KMS-11 (cell line): ENCODE data around the gene LASP1NB.
A peak's percentile ranks its signal among the peaks of the same experiment; 100 is the strongest.
"Not testable (repeated sequence)": the region's sequence is repeated elsewhere in the genome, so short reads cannot be mapped to it uniquely, and the experiment has no call there.

ENCODE experiments used
- H2AFZ ChIP-seq: fragments of 200-600 bp; sonication (generic); 2 replicates; pipeline ENCODE4 v1.6.1; 2016; ENCODE audit warnings: antibody characterized with exemption, mixed run types, low read depth
- H3K27ac ChIP-seq: fragments of 200-600 bp; sonication (generic); 2 replicates; pipeline ENCODE4 v1.6.1; 2016; ENCODE audit warnings: mild to moderate bottlenecking, mixed run types
- H3K27me3 ChIP-seq: fragments of 200-600 bp; sonication (generic); 2 replicates; pipeline ENCODE4 v1.6.1; 2017; ENCODE audit warnings: mild to moderate bottlenecking, low read depth, mixed run types, moderate library complexity; ENCODE audit not compliant: insufficient read depth
- H3K36me3 ChIP-seq: fragments of 200-600 bp; sonication (generic); 2 replicates; pipeline ENCODE4 v1.6.1; 2017; ENCODE audit warnings: mild to moderate bottlenecking, mixed run types; ENCODE audit not compliant: insufficient read depth
- H3K4me1 ChIP-seq: fragments of 200-600 bp; sonication (generic); 2 replicates; pipeline ENCODE4 v1.6.1; 2016; ENCODE audit warnings: mild to moderate bottlenecking, low read depth, mixed run types; ENCODE audit not compliant: poor library complexity, severe bottlenecking
- H3K4me2 ChIP-seq: fragments of 200-600 bp; sonication (generic); 2 replicates; pipeline ENCODE4 v1.7.0; 2016; ENCODE audit warnings: mild to moderate bottlenecking, mixed run types
- H3K4me3 ChIP-seq: fragments of 200-600 bp; sonication (generic); IDR thresholded peaks from 2 replicates; pipeline ENCODE4 v1.6.1; 2017; ENCODE audit warnings: low read depth, low read length, mixed read lengths; ENCODE audit not compliant: insufficient read depth
- H3K79me2 ChIP-seq: fragments of 200-600 bp; sonication (generic); 2 replicates; pipeline ENCODE4 v1.6.1; 2016; ENCODE audit warnings: low read depth, mixed run types; ENCODE audit not compliant: insufficient read depth
- H3K9ac ChIP-seq: fragments of 200-600 bp; sonication (generic); 2 replicates; pipeline ENCODE4 v1.6.1; 2016; ENCODE audit warnings: mild to moderate bottlenecking, mixed run types
- H4K20me1 ChIP-seq: fragments of 200-600 bp; sonication (generic); 2 replicates; pipeline ENCODE4 v1.6.1; 2016; ENCODE audit warnings: mild to moderate bottlenecking, mixed run types; ENCODE audit not compliant: insufficient read depth
- TF ChIP-seq, protein P1 (sequence below): fragments of 200-600 bp; sonication (generic); conservative IDR thresholded peaks from 2 replicates; pipeline ENCODE4 v1.6.1; 2017; ENCODE audit warnings: low read depth, mild to moderate bottlenecking, antibody characterized with exemption, low read length, moderate library complexity, mixed read lengths

LASP1NB gene

DNA sequence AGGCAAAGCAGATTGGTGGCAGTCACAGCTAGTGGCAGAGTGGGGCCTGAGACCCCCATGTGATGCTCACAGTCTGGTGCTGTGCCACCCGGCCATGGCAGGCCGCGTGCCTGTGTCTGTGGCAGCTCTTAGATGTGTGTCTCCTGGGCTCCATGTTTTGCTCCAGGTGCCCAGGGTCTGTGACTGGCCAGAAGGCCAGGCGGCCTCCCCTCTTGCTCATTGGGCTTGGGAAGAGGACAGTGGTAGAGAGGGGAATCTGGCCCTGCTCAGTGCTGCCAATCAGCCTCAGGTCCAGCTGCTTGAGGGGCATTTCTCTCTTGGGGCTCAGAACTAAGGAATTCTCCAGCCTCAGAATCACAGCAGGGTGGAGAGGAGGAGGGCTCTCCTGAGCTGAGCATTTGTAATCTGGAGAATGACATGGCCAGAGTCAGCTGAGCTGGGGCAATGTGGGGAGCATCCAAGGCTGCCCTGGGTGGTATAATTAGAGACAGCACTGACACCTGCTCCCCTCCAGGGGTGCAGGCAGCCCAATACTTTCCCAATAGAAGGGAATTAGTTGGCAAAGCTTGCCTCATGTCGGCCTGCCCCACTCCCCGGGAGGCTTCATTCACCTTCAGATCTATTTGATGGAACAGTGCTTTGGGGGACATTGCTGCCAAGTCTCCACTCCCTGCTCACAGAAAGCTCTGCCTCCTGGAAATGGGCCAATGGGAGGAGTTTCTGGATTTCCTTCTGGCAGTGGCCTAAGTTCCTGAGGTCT lies 2.7 kb upstream of the LASP1NB start:
- H3K36me3 ChIP-seq, result no peaks in the 10 kb centered on the region
- H3K27ac ChIP-seq, result no peak overlapping the region
- H3K9ac ChIP-seq, result no peak overlapping the region

DNA sequence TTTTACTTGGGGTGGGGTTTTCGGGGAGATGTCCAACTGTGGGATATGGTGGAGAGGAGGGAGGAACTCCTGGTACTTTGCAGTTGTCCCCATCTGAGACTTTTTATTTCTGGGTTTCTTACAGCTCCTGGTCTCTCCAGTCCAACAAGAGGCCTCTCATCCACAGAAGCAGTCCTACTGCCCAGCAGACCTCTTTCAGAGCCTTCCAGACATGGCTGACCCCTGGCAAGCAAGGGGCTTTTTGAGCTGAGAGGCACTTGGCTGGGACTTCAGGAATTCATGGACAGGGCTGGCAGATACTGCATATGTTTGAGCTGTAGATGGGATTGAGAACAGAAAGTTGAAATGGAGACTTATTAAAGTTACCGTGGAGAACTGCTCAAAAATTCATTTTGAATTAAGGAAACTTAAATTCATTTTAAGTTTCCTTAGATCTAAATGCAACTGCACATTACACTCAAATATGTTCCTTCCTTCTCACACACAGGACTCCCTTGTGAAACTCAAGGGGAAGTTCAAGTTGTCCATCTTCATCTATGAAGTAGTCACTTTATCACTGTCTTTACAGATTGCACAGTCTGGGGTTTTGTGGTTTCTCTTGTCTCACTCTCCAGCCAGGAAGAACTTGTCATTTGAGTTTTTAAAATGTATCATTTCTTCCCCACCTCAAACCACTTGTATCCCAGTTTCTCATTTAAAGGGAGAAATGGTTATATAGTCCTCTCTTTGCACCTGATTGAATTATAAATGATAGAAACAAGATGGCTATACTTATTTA lies 1.1 kb downstream of the LASP1NB start:
- no peak overlapping the region for H3K4me3 ChIP-seq
- peak overlapping the region; percentile 8; the same call in 1 of the 2 replicates for H3K4me2 ChIP-seq
- peaks cover 19% of the 10 kb centered on the region for H3K4me1 ChIP-seq
- peak overlapping the region; percentile 12; the same call in 1 of the 2 replicates for H3K27ac ChIP-seq
- no peaks in the 10 kb centered on the region for H3K36me3 ChIP-seq
- no peaks in the 10 kb centered on the region for H4K20me1 ChIP-seq
- TF ChIP-seq, protein P1, sequence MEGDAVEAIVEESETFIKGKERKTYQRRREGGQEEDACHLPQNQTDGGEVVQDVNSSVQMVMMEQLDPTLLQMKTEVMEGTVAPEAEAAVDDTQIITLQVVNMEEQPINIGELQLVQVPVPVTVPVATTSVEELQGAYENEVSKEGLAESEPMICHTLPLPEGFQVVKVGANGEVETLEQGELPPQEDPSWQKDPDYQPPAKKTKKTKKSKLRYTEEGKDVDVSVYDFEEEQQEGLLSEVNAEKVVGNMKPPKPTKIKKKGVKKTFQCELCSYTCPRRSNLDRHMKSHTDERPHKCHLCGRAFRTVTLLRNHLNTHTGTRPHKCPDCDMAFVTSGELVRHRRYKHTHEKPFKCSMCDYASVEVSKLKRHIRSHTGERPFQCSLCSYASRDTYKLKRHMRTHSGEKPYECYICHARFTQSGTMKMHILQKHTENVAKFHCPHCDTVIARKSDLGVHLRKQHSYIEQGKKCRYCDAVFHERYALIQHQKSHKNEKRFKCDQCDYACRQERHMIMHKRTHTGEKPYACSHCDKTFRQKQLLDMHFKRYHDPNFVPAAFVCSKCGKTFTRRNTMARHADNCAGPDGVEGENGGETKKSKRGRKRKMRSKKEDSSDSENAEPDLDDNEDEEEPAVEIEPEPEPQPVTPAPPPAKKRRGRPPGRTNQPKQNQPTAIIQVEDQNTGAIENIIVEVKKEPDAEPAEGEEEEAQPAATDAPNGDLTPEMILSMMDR, result no peak
- H3K9ac ChIP-seq, result no peak overlapping the region
- no peaks in the 10 kb centered on the region for H3K27me3 ChIP-seq
- no peaks in the 10 kb centered on the region for H3K79me2 ChIP-seq
- no peak overlapping the region for H2AFZ ChIP-seq

More for the DNA sequence above, 2.7 kb upstream of the LASP1NB start:
- no peak overlapping the region for H2AFZ ChIP-seq
- no peaks in the 10 kb centered on the region for H3K27me3 ChIP-seq
- H4K20me1 ChIP-seq, result no peaks in the 10 kb centered on the region
- no peak overlapping the region for H3K4me2 ChIP-seq
- peaks cover 19% of the 10 kb centered on the region for H3K4me1 ChIP-seq
- TF ChIP-seq, protein P1, result no peak
- H3K79me2 ChIP-seq, result no peaks in the 10 kb centered on the region
- H3K4me3 ChIP-seq, result no peak overlapping the region

GRCh38 chr17:38930782-38931181 lies 5.4 kb downstream of the LASP1NB start:
- H3K4me3 ChIP-seq, result not testable (repeated sequence)

GRCh38 chr17:38933962-38934361 lies 8.5 kb downstream of the LASP1NB start:
- H2AFZ ChIP-seq, H4K20me1 ChIP-seq, H3K4me3 ChIP-seq: not testable (repeated sequence)

More at GRCh38 chr17:38930782-38931181, 5.4 kb downstream of the LASP1NB start:
- not testable (repeated sequence) for H2AFZ ChIP-seq, H3K79me2 ChIP-seq, H3K4me2 ChIP-seq, H3K27ac ChIP-seq, H3K9ac ChIP-seq, H3K36me3 ChIP-seq, H4K20me1 ChIP-seq, H3K27me3 ChIP-seq
- H3K4me1 ChIP-seq, result peaks cover 16% of the 10 kb centered on the region

GRCh38 chr17:38939987-38940386 lies 14.6 kb downstream of the LASP1NB start:
- H3K4me2 ChIP-seq, result no peak overlapping the region
- no peaks in the 10 kb centered on the region for H4K20me1 ChIP-seq
- no peaks in the 10 kb centered on the region for H3K79me2 ChIP-seq
- no peak overlapping the region for H3K9ac ChIP-seq
- no peaks in the 10 kb centered on the region for H3K4me1 ChIP-seq
- no peak overlapping the region for H3K4me3 ChIP-seq
- no peaks in the 10 kb centered on the region for H3K27me3 ChIP-seq
- H3K36me3 ChIP-seq, result no peaks in the 10 kb centered on the region
- H3K27ac ChIP-seq, result no peak overlapping the region
- TF ChIP-seq, protein P1, result no peak
- H2AFZ ChIP-seq, result no peak overlapping the region

More at GRCh38 chr17:38933962-38934361, 8.5 kb downstream of the LASP1NB start:
- not testable (repeated sequence) for H3K79me2 ChIP-seq, H3K27ac ChIP-seq, H3K9ac ChIP-seq, H3K27me3 ChIP-seq, H3K4me2 ChIP-seq, H3K36me3 ChIP-seq, H3K4me1 ChIP-seq
